Testis (tissue), 3 donors: ENCODE data around the gene GALNT9. TPM values are rescaled to one million over a fixed set of nuclear protein-coding genes. Genes with fewer than 3 reads are reported as not detected.

Source experiments
- DNase-seq: peaks from one replicate; pipeline ENCODE4 v3.0.0-alpha.2; 2019
- H3K27ac ChIP-seq, 2 donors: fragments of 200-600 bp; sonication (generic); one replicate each; pipeline ENCODE4 v1.5.1; 2019
- H3K27me3 ChIP-seq: fragments of 200-600 bp; sonication (generic); one replicate; pipeline ENCODE4 v1.5.1; 2019
- H3K36me3 ChIP-seq: fragments of 200-600 bp; sonication (generic); one replicate; pipeline ENCODE4 v1.5.1; 2017; ENCODE audit warnings: low read depth; ENCODE audit errors: missing control alignments
- H3K4me1 ChIP-seq: fragments of 200-600 bp; sonication (generic); one replicate; pipeline ENCODE4 v1.5.1; 2019
- H3K4me3 ChIP-seq, 2 donors: fragments of 200-600 bp; sonication (generic); one replicate each; pipeline ENCODE4 v1.5.1; 2017 to 2019
- H3K9me3 ChIP-seq: fragments of 200-600 bp; sonication (generic); one replicate; pipeline ENCODE4 v1.5.1; 2017
- POLR2A ChIP-seq: fragments of 450-650 bp; IDR thresholded peaks from one replicate; pipeline ENCODE4 v1.6.1; 2017; ENCODE audit warnings: antibody characterized with exemption, mild to moderate bottlenecking, moderate library complexity
- WGBS, 2 donors: methylation state at CpG; one replicate each; pipeline ENCODE4 v1.1.5; 2018; 5-methylcytosine and 5-hydroxymethylcytosine counted together
- intact Hi-C: fragments of 100-400 bp; cut with DNase I; formaldehyde crosslinking; loops from one replicate; pipeline ENCODE4 v1.15.1; 2023; ENCODE audit warnings: low total_unique reads
- polyA plus RNA-seq: library from polyadenylated mRNA; stranded (reverse); fragments of 350-450 nt; fragmentation: Illumina TruSeq; extraction: RNeasy Lipid Tissue Mini Kit (QIAGEN cat#74804); gene quantifications from one replicate; pipeline ENCODE4 v1.2.3, GENCODE V29; 2014; ENCODE audit warnings: low read depth, low replicate concordance; ENCODE audit not compliant: insufficient read depth
- total RNA-seq, 2 donors: library from RNA; depleted of rRNA; stranded (reverse); fragments of >200 nt; gene quantifications; one replicate each; pipeline ENCODE4 v1.2.3, GENCODE V29; 2016
- TF ChIP-seq, protein P1 (sequence below), 3 experiments: fragments of 450-650 bp in 2 of 3; fragments of 200-600 bp in 1 of 3; sonication (generic) in 1 of 3; IDR thresholded peaks; one replicate each; pipeline ENCODE4 v1.5.1; 2016 to 2019; ENCODE audit warnings: antibody characterized with exemption in 3 of 3, mild to moderate bottlenecking in 2 of 3, moderate library complexity in 1 of 3

The GALNT9 gene
- total and polyA plus RNA-seq, 3 donors from 2014 or later = 1.1 to 1.5 (median 1.3) TPM

DNA sequence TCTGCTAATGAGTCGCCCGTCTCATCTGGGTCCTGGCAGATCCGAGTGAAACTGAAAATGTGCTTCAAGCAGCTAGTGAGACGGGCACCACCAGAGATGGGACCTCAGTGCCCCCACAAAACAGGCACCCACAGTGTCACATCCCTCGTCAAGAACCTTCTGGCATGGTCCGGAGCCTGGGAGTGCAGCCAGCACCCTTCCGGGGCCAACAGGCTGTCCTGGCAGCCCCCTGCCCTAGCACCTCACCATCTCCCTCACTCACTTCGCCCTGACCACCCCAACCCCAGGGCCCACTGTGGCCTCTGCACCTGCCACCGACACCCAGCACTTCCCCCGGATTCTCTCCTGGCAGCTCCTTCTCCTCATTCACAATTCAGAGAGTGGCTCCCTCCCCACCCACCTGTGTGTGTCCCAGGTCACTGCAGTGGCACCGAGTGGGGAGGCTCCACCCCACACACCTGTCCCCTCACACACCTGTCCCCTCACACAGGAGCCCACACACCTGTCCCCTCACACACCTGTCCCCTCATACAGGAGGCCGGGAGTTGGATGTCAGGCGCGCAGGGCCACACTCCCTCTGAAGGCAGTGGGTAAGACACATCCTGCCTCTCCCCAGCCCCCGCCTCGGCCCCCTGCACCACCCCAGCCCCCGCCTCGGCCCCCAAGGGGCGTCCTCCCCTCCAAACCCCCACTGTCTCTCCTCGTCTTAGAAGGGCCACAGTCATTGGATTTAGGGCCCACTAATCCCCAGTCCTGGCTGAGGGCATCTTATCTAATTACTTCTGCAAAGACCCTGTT lies 7.9 kb downstream of the GALNT9 start:
- Histone ChIP-seq H3K4me3 (no peak overlapping the region), H3K9me3 (no peaks in the 10 kb centered on the region), H3K27ac (no peak overlapping the region), H3K27me3 (no peaks in the 10 kb centered on the region), H3K36me3 (no peaks in the 10 kb centered on the region), H3K4me1 (no peaks in the 10 kb centered on the region)
- DNase-seq = no peak
- TF ChIP-seq, protein P1, sequence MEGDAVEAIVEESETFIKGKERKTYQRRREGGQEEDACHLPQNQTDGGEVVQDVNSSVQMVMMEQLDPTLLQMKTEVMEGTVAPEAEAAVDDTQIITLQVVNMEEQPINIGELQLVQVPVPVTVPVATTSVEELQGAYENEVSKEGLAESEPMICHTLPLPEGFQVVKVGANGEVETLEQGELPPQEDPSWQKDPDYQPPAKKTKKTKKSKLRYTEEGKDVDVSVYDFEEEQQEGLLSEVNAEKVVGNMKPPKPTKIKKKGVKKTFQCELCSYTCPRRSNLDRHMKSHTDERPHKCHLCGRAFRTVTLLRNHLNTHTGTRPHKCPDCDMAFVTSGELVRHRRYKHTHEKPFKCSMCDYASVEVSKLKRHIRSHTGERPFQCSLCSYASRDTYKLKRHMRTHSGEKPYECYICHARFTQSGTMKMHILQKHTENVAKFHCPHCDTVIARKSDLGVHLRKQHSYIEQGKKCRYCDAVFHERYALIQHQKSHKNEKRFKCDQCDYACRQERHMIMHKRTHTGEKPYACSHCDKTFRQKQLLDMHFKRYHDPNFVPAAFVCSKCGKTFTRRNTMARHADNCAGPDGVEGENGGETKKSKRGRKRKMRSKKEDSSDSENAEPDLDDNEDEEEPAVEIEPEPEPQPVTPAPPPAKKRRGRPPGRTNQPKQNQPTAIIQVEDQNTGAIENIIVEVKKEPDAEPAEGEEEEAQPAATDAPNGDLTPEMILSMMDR (IDR thresholded peaks at IDR 0.05) = no peak
- no peak for TF ChIP-seq POLR2A
- WGBS, 2 donors = 73 to 89% methylated on average over 6 to 20 of the region's 20 CpGs
- intact Hi-C loops = no loop called here

GRCh38 chr12:132320767-132321211 lies 8.6 kb downstream of the GALNT9 start:
- Histone ChIP-seq H3K9me3 (no peaks in the 10 kb centered on the region), H3K36me3 (no peaks in the 10 kb centered on the region), H3K4me1 (no peaks in the 10 kb centered on the region), H3K4me3 (no peak overlapping the region), H3K27ac (no peak overlapping the region), H3K27me3 (no peaks in the 10 kb centered on the region)
- DNase-seq = no peak
- WGBS, 2 donors = 77 to 92% methylated on average over 7 to 20 of the region's 23 CpGs
- TF ChIP-seq, protein P1 (IDR thresholded peaks at IDR 0.05) = no peak
- TF ChIP-seq POLR2A = no peak
- intact Hi-C loops = no loop called here

GRCh38 chr12:132319991-132320570 lies 9.3 kb downstream of the GALNT9 start:
- Histone ChIP-seq H3K4me1 (no peaks in the 10 kb centered on the region), H3K4me3 (no peak overlapping the region), H3K9me3 (no peaks in the 10 kb centered on the region), H3K27me3 (no peaks in the 10 kb centered on the region), H3K27ac (no peak overlapping the region), H3K36me3 (no peaks in the 10 kb centered on the region)
- no peak for DNase-seq
- 85 to 88% methylated on average over 29 of the region's 29 CpGs for WGBS, 2 donors
- intact Hi-C loops = no loop called here
- TF ChIP-seq, protein P1 (IDR thresholded peaks at IDR 0.05) = no peak
- TF ChIP-seq POLR2A = no peak

DNA sequence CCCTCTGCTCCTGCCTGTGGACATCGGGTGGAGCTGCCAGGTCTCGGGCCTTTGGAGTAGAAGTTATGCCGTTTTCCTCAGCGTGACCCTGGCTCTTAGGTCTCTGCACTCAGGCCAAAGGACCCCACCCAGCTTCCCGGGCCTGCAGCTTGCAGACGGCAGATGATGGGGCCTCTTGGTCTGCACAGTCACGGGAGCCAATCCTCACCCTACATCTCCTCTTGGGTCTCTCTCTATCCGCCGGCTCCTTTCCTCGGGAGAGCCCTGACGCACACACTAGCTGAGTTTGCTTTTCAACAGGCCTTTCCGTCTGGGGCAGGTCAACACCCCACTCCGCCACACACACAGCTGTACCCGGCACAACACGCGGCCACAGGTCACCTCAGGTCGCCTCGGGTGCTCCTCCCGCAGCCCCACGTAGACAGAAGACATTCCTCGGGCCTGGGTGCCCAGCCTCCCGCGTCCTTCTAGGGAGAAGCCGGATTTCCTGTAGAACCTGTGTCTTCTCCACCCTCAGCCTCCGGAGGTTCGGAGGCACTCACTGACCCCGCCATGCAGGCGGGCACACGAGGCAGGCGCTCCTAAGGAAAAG lies 9.9 kb downstream of the GALNT9 start:
- Histone ChIP-seq H3K9me3 (no peaks in the 10 kb centered on the region), H3K27me3 (no peaks in the 10 kb centered on the region), H3K4me3 (no peak overlapping the region), H3K4me1 (no peaks in the 10 kb centered on the region), H3K27ac (no peak overlapping the region), H3K36me3 (no peaks in the 10 kb centered on the region)
- DNase-seq = no peak
- intact Hi-C loops = no loop called here
- TF ChIP-seq, protein P1 (IDR thresholded peaks at IDR 0.05) = no peak
- TF ChIP-seq POLR2A = no peak
- 61 to 71% methylated on average over 29 to 30 of the region's 30 CpGs for WGBS, 2 donors
